ENCODE data around the gene CAMK2G. TPM values are rescaled to one million over a fixed set of nuclear protein-coding genes. Genes with fewer than 3 reads are reported as not detected.

Gene CAMK2G
- total RNA-seq, 3 donors from 2014 or later: 53.5 to 141 (median 57.2) TPM

GRCh38 chr10:73881221-73881919 is 7.0 kb upstream of the CAMK2G start:
- intact Hi-C loops (cut with DNase I, micrococcal nuclease): loop anchor here in 1 of 2 donors (5.0 kb wide), 1 partner anchor 34 kb away; no protein-coding TSS in a partner anchor
- no peaks in the 10 kb centered on the region for H3K4me1 ChIP-seq (ENCODE audit: low read depth)
- TF ChIP-seq CTCF (IDR thresholded peaks at IDR 0.05): no peak
- ATAC-seq (no peak), DNase-seq (no peak)
- H3K36me3 ChIP-seq (ENCODE audit: low read depth): no peaks in the 10 kb centered on the region
- no peak overlapping the region for H3K4me3 ChIP-seq
- no peaks in the 10 kb centered on the region for H3K9me3 ChIP-seq

- Histone ChIP-seq H3K36me3 (ENCODE audit: low read depth) (no peaks in the 10 kb centered on the region), H3K4me1 (ENCODE audit: low read depth) (peaks cover 4% of the 10 kb centered on the region), H3K4me3 (no peak overlapping the region), H3K9me3 (no peaks in the 10 kb centered on the region)
- DNase-seq (peak; percentile 92 to 94 (median 93)), ATAC-seq (peak; percentile 98)
- peak; percentile 82 for TF ChIP-seq CTCF (IDR thresholded peaks at IDR 0.05)
- intact Hi-C loops (cut with DNase I, micrococcal nuclease): loop anchor here (2.0 to 5.0 kb wide), 2 partner anchors 31 to 32 kb away; no protein-coding TSS in a partner anchor
Observed at GRCh38 chr10:73879296-73880173, 5.2 kb upstream of the CAMK2G start.

- ATAC-seq: no peak
- Histone ChIP-seq H3K9me3 (no peaks in the 10 kb centered on the region), H3K4me3 (no peak overlapping the region), H3K4me1 (ENCODE audit: low read depth) (peaks cover 5% of the 10 kb centered on the region), H3K36me3 (ENCODE audit: low read depth) (no peaks in the 10 kb centered on the region)
- intact Hi-C loops (cut with DNase I, micrococcal nuclease): loop anchor here in 1 of 2 donors (2.0 kb wide), 1 partner anchor 30 kb away; no protein-coding TSS in a partner anchor
- no peak for TF ChIP-seq CTCF (IDR thresholded peaks at IDR 0.05)
- DNase-seq: no peak
Observed at GRCh38 chr10:73878365-73878764, 4.0 kb upstream of the CAMK2G start.

GRCh38 chr10:73877533-73878160 is 3.3 kb upstream of the CAMK2G start:
- ATAC-seq: no peak
- no peak overlapping the region for H3K4me3 ChIP-seq
- no peaks in the 10 kb centered on the region for H3K9me3 ChIP-seq
- TF ChIP-seq CTCF (IDR thresholded peaks at IDR 0.05): no peak
- H3K4me1 ChIP-seq (ENCODE audit: low read depth): peaks cover 12% of the 10 kb centered on the region
- intact Hi-C loops (cut with DNase I, micrococcal nuclease): loop anchor here in 1 of 2 donors (2.0 kb wide), 1 partner anchor 29 kb away; no protein-coding TSS in a partner anchor
- H3K36me3 ChIP-seq (ENCODE audit: low read depth): no peaks in the 10 kb centered on the region
- DNase-seq: no peak

GRCh38 chr10:73876971-73877370 is 2.6 kb upstream of the CAMK2G start:
- Histone ChIP-seq H3K9me3 (no peaks in the 10 kb centered on the region), H3K4me3 (no peak overlapping the region), H3K36me3 (ENCODE audit: low read depth) (no peaks in the 10 kb centered on the region), H3K4me1 (ENCODE audit: low read depth) (peaks cover 19% of the 10 kb centered on the region)
- intact Hi-C loops (cut with DNase I, micrococcal nuclease): no loop called here
- TF ChIP-seq CTCF (IDR thresholded peaks at IDR 0.05): no peak
- DNase-seq: no peak
- no peak for ATAC-seq
